Gastroesophageal sphincter (tissue), 3 donors: ENCODE measurements around the gene LDLRAD4.

Experiments used
- CTCF ChIP-seq, 4 experiments: fragments of 200-600 bp in 2 of 4; fragments of 450-650 bp in 2 of 4; sonication (generic) in 1 of 4; IDR thresholded peaks; one replicate each; pipeline ENCODE4 v1.5.1; 2017 to 2019; ENCODE audit warnings: antibody characterized with exemption in 4 of 4, mild to moderate bottlenecking in 2 of 4, moderate library complexity in 2 of 4
- EP300 ChIP-seq: sonication (generic); formaldehyde crosslinking; IDR thresholded peaks from one replicate; pipeline ENCODE4 v1.6.1; 2017; ENCODE audit warnings: antibody characterized with exemption, mild to moderate bottlenecking
- POLR2A ChIP-seq, 2 donors: fragments of 450-650 bp; IDR thresholded peaks; one replicate each; pipeline ENCODE4 v1.6.1; 2017; ENCODE audit warnings: antibody characterized with exemption in 2 of 2, mild to moderate bottlenecking in 2 of 2, moderate library complexity in 1 of 2
- POLR2AphosphoS5 ChIP-seq: sonication (generic); formaldehyde crosslinking; IDR thresholded peaks from one replicate; pipeline ENCODE4 v1.6.1; 2017; ENCODE audit warnings: antibody characterized with exemption

DNA sequence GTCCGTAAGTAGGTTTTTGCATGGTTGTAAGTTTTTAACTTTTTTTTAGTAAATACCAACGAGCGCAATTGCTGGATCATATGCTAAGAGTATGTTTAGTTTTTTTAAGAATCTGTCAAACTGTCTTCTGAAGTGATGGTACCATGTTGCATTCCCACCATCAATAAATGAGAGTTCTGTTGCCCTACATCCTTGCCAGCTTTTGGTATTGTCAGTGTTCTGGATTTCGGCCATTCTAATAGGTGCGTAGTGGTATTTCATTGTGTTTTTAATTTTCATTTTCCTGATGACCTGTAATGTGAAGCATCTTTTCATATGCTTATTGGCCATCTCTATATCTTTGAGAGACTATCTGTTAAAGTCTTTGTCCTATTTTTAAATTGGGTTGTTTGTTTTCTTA lies 114.3 kb downstream of the LDLRAD4 start:
- TF ChIP-seq CTCF (IDR thresholded peaks at IDR 0.05), result no peak
- no peak for TF ChIP-seq POLR2AphosphoS5
- TF ChIP-seq POLR2A (IDR thresholded peaks at IDR 0.05), result no peak
- no peak for TF ChIP-seq EP300
